ENCODE results near the gene PIGL. TPM values are rescaled to one million over a fixed set of nuclear protein-coding genes. Genes with fewer than 3 reads are reported as not detected.

PIGL gene
- total RNA-seq, 4 donors from 2014 or later: 42.4 to 87.6 (median 66.1) TPM

DNA sequence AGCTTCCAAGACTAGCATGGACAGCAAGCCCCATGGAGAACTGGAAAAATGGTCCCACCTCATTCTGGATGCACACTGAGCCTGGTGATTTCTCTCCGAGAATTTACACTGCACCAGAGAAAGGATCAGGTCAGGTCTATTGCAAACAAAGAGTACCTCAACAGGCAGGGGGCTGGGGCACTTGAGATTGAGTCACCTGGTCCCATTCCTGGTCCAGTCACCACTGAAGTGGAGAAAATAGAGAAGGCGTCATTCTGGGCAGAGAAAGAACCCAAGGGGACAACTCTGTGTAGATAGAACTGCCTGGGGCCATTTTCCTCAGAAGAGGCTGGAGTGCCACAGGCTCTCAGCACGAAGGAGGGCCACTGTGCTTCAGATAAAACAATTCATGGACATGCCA is 97.8 kb downstream of the PIGL start:
- DNase-seq (ENCODE audit: low spot score in 2 of 2): no peak
- Histone ChIP-seq H3K36me3 (peaks cover 0 to 68% (median 0%) of the 10 kb centered on the region in 3 donors), H3K4me1 (no peaks in the 10 kb centered on the region), H3K9me3 (no peaks in the 10 kb centered on the region), H3K4me3 (no peak overlapping the region), H3K27ac (no peak overlapping the region), H3K27me3 (no peaks in the 10 kb centered on the region)
- TF ChIP-seq CTCF (IDR thresholded peaks at IDR 0.05) (no peak), EP300 (IDR thresholded peaks at IDR 0.05) (no peak), POLR2A (IDR thresholded peaks at IDR 0.05) (no peak)
- 85 to 89% methylated on average over 3 of the region's 3 CpGs for WGBS, 2 donors

GRCh38 chr17:16319969-16320368 is 103.0 kb downstream of the PIGL start:
- 57 to 74% methylated on average over 2 to 3 of the region's 3 CpGs for WGBS, 2 donors
- Histone ChIP-seq H3K9me3 (no peaks in the 10 kb centered on the region), H3K4me3 (no peak overlapping the region), H3K27ac (no peak overlapping the region), H3K4me1 (no peaks in the 10 kb centered on the region), H3K27me3 (no peaks in the 10 kb centered on the region), H3K36me3 (peaks cover 0 to 95% (median 0%) of the 10 kb centered on the region in 3 donors)
- DNase-seq (ENCODE audit: low spot score in 2 of 2): no peak
- no peak for TF ChIP-seq CTCF (IDR thresholded peaks at IDR 0.05)
- TF ChIP-seq EP300 (IDR thresholded peaks at IDR 0.05): no peak
- TF ChIP-seq POLR2A (IDR thresholded peaks at IDR 0.05): no peak

DNA sequence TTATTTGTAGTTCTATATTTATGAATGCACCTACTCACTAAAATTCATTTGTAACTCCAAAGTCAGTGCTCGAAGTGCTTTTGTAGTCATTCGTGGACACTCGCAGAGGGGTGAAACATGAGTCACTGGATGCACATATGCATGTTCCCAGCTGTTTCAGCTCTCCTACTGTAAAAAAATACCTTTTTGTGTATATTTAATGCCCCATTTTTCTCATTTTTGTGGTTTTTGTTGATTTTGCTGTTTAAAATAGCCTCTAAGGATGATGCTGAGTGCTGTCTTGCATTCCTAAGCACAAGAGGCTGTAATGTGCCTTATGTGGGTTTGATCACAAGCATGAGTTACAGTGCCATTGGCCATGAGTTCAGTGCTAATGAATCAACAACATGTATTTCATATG is 105.6 kb downstream of the PIGL start:
- no peak for DNase-seq (ENCODE audit: low spot score in 2 of 2)
- no peaks in the 10 kb centered on the region for H3K27me3 ChIP-seq
- 94 to 95% methylated on average over 3 of the region's 3 CpGs for whole genome bisulfite sequencing, 2 donors
- H3K27ac ChIP-seq: no peak overlapping the region
- no peaks in the 10 kb centered on the region for H3K9me3 ChIP-seq
- peaks cover 0 to 97% (median 4%) of the 10 kb centered on the region in 3 donors for H3K36me3 ChIP-seq
- no peak for TF ChIP-seq POLR2A (IDR thresholded peaks at IDR 0.05)
- no peaks in the 10 kb centered on the region for H3K4me1 ChIP-seq
- no peak overlapping the region for H3K4me3 ChIP-seq

- H3K4me3 ChIP-seq: no peak overlapping the region
- no peaks in the 10 kb centered on the region for H3K27me3 ChIP-seq
- H3K9me3 ChIP-seq: no peaks in the 10 kb centered on the region
- TF ChIP-seq EP300 (IDR thresholded peaks at IDR 0.05) (no peak), POLR2A (IDR thresholded peaks at IDR 0.05) (no peak), CTCF (IDR thresholded peaks at IDR 0.05) (no peak)
- H3K36me3 ChIP-seq: peaks cover 0 to 70% (median 4%) of the 10 kb centered on the region in 3 donors
- H3K4me1 ChIP-seq: no peaks in the 10 kb centered on the region
- no peak overlapping the region for H3K27ac ChIP-seq
- no peak for DNase-seq (ENCODE audit: low spot score in 2 of 2)
- 86 to 100% methylated on average over 1 of the region's 1 CpG for WGBS, 2 donors
These were observed 109.0 kb downstream of the PIGL start for GRCh38 chr17:16325964-16326363.

GRCh38 chr17:16327018-16327417 is 110.0 kb downstream of the PIGL start:
- Histone ChIP-seq H3K9me3 (no peaks in the 10 kb centered on the region), H3K27me3 (no peaks in the 10 kb centered on the region), H3K36me3 (peaks cover 0 to 61% (median 4%) of the 10 kb centered on the region in 3 donors), H3K4me3 (no peak overlapping the region), H3K4me1 (no peaks in the 10 kb centered on the region), H3K27ac (no peak overlapping the region)
- WGBS, 2 donors: 96% methylated on average over 3 of the region's 3 CpGs
- no peak for TF ChIP-seq CTCF (IDR thresholded peaks at IDR 0.05)
- TF ChIP-seq POLR2A (IDR thresholded peaks at IDR 0.05): no peak
- no peak for TF ChIP-seq EP300 (IDR thresholded peaks at IDR 0.05)
- no peak for DNase-seq (ENCODE audit: low spot score in 2 of 2)

DNA sequence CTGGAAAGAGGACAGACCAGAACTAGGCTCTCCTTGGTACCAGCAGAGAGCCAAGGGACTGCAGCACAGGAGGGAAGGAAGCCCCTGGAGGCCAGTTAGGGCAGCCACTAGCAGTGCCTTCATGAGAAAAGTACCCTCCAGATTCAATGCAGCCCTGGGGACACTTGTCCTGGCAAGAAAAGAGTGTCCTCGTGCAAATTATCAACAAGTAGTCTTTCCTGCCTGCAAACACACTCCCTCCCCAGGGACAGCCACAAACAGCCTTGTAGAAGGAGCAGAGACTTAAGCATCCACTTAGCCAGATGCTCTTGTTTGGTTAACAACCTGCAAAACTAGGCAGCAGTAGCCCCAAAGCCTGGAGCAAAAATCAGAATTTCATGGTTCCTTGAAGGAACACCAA is 112.0 kb downstream of the PIGL start:
- TF ChIP-seq CTCF (IDR thresholded peaks at IDR 0.05): no peak
- no peak for TF ChIP-seq POLR2A (IDR thresholded peaks at IDR 0.05)
- no peak for TF ChIP-seq EP300 (IDR thresholded peaks at IDR 0.05)
- no peak overlapping the region for H3K27ac ChIP-seq
- WGBS, 2 donors: 43 to 50% methylated on average over 1 of the region's 1 CpG
- H3K27me3 ChIP-seq: no peaks in the 10 kb centered on the region
- no peaks in the 10 kb centered on the region for H3K4me1 ChIP-seq
- H3K4me3 ChIP-seq: no peak overlapping the region
- H3K9me3 ChIP-seq: no peaks in the 10 kb centered on the region
- DNase-seq (ENCODE audit: low spot score in 2 of 2): no peak
- H3K36me3 ChIP-seq: peaks cover 0 to 42% (median 4%) of the 10 kb centered on the region in 3 donors

Measured in tibial nerve (tissue), 4 donors.